ENCODE data around the gene GPR162.

DNA sequence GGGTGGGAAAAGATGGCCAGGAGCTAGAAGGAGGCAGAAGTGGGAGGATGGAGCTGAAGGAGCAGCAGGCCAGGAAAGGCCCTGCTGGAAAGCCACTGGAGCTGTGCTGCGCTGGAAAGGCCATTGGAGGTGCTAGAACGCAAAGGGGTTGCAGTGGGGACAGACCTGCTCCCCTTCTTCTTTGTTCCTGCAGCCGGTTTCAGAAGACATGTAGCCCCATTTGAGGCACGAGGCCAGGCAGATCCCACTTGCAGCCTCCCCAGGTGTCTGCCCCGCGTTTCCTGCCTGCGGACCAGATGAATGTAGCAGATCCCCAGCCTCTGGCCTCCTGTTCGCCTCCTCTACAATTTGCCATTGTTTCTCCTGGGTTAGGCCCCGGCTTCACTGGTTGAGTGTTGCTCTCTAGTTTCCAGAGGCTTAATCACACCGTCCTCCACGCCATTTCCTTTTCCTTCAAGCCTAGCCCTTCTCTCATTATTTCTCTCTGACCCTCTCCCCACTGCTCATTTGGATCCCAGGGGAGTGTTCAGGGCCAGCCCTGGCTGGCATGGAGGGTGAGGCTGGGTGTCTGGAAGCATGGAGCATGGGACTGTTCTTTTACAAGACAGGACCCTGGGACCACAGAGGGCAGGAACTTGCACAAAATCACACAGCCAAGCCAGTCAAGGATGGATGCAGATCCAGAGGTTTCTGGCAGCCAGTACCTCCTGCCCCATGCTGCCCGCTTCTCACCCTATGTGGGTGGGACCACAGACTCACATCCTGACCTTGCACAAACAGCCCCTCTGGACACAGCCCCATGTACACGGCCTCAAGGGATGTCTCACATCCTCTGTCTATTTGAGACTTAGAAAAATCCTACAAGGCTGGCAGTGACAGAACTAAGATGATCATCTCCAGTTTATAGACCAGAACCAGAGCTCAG is 2.3 kb upstream of the GPR162 start:
- TF ChIP-seq, protein P1, sequence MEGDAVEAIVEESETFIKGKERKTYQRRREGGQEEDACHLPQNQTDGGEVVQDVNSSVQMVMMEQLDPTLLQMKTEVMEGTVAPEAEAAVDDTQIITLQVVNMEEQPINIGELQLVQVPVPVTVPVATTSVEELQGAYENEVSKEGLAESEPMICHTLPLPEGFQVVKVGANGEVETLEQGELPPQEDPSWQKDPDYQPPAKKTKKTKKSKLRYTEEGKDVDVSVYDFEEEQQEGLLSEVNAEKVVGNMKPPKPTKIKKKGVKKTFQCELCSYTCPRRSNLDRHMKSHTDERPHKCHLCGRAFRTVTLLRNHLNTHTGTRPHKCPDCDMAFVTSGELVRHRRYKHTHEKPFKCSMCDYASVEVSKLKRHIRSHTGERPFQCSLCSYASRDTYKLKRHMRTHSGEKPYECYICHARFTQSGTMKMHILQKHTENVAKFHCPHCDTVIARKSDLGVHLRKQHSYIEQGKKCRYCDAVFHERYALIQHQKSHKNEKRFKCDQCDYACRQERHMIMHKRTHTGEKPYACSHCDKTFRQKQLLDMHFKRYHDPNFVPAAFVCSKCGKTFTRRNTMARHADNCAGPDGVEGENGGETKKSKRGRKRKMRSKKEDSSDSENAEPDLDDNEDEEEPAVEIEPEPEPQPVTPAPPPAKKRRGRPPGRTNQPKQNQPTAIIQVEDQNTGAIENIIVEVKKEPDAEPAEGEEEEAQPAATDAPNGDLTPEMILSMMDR (IDR thresholded peaks at IDR 0.05) = no peak
- no peak for TF ChIP-seq POLR2A (IDR thresholded peaks at IDR 0.05)

Data from esophagus squamous epithelium (tissue), 4 donors.